Stimulated activated naive CD8-positive, alpha-beta T cell treated with anti-CD3 and anti-CD28 coated beads, Interleukin-15, Interleukin-2, amounts not matched to agents 100 ng/mL and 50 ng/mL, for 24 hours (primary cell): ENCODE measurements around the gene TRIM8.

Source experiments
- H3K27ac Mint-ChIP-seq: one replicate; pipeline ENCODE4 v1.8.0; 2021; ENCODE audit warnings: mild to moderate bottlenecking, mixed read lengths
- H3K27me3 Mint-ChIP-seq: one replicate; pipeline ENCODE4 v1.8.0; 2021; ENCODE audit warnings: mixed read lengths
- H3K36me3 Mint-ChIP-seq: one replicate; pipeline ENCODE4 v1.8.0; 2021; ENCODE audit warnings: low read depth, mixed read lengths
- H3K4me1 Mint-ChIP-seq: one replicate; pipeline ENCODE4 v1.8.0; 2021; ENCODE audit warnings: low read depth, mixed read lengths
- H3K4me3 Mint-ChIP-seq: one replicate; pipeline ENCODE4 v1.8.0; 2021; ENCODE audit warnings: mild to moderate bottlenecking, mixed read lengths
- H3K9me3 Mint-ChIP-seq: one replicate; pipeline ENCODE4 v1.8.0; 2021; ENCODE audit warnings: mixed read lengths

TRIM8 gene

DNA sequence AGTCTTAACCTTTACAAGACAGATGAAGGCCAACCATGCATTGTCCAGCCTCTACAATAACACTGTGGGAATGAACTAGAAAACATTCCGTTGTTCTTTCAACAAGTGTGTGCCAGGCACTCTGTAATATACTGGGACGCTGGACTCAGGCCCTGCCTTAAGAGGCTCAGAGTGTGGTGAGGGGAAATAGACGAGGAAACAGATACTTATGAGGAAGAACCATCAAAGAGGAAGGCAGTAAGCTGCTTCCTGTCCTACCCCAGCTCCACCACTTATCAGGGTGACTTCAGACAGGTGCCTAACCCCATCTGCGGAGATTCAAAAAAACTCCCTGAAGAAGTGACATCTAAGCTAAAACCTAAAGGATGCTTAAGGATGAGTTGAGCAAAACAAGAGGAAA is 8.9 kb upstream of the TRIM8 start:
- no peaks in the 10 kb centered on the region for H3K27me3 Mint-ChIP-seq
- H3K9me3 Mint-ChIP-seq, result no peaks in the 10 kb centered on the region
- H3K4me3 Mint-ChIP-seq, result peak overlapping the region; percentile 2
- peaks cover 47% of the 10 kb centered on the region for H3K4me1 Mint-ChIP-seq
- H3K27ac Mint-ChIP-seq, result peak overlapping the region; percentile 53
- H3K36me3 Mint-ChIP-seq, result no peaks in the 10 kb centered on the region

DNA sequence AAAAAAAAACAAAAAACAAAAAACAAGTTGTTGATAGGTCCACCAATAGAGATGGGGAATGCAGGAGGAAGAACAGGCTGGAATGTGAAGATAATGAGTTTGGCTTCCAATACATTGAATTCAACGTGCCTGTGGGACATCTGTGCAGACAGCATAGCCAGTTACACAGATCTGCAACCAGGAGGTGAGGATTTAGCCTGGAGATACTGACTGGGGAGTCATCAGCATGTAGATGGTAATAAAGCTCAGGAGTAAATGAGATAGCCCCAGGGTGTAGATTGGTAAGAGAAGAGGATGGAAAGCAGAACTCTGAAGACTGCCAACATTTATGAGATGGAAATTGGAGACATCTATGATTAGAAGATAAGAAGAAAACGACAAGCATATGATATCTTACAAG is 4.7 kb upstream of the TRIM8 start:
- Mint-ChIP-seq H3K9me3 (no peaks in the 10 kb centered on the region), H3K27ac (peak overlapping the region; percentile 21), H3K4me3 (no peak overlapping the region), H3K27me3 (no peaks in the 10 kb centered on the region), H3K36me3 (no peaks in the 10 kb centered on the region), H3K4me1 (peaks cover 22% of the 10 kb centered on the region)

DNA sequence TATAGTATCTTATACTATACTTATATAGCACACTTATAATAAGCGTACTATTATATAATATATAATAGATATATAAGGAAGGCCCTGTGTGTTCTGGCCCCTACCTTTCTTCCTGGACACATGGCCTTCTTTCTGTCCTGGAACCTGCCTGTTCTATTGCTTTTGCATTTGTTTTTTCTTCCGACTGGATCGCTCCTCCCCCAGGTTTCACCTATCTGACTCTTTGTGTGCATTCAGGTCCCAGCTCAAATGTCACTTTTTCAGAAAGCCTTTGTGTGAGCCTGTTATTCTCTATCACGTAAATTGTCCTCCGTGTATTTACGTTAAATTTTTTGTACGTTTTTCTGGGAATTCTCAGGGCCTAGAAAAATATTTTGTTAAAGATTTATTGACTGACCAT is 2.9 kb upstream of the TRIM8 start:
- Mint-ChIP-seq H3K27ac (peak overlapping the region; percentile 90), H3K36me3 (peaks cover 3% of the 10 kb centered on the region), H3K4me3 (peak overlapping the region; percentile 87), H3K4me1 (peaks cover 12% of the 10 kb centered on the region), H3K27me3 (no peaks in the 10 kb centered on the region), H3K9me3 (no peaks in the 10 kb centered on the region)

DNA sequence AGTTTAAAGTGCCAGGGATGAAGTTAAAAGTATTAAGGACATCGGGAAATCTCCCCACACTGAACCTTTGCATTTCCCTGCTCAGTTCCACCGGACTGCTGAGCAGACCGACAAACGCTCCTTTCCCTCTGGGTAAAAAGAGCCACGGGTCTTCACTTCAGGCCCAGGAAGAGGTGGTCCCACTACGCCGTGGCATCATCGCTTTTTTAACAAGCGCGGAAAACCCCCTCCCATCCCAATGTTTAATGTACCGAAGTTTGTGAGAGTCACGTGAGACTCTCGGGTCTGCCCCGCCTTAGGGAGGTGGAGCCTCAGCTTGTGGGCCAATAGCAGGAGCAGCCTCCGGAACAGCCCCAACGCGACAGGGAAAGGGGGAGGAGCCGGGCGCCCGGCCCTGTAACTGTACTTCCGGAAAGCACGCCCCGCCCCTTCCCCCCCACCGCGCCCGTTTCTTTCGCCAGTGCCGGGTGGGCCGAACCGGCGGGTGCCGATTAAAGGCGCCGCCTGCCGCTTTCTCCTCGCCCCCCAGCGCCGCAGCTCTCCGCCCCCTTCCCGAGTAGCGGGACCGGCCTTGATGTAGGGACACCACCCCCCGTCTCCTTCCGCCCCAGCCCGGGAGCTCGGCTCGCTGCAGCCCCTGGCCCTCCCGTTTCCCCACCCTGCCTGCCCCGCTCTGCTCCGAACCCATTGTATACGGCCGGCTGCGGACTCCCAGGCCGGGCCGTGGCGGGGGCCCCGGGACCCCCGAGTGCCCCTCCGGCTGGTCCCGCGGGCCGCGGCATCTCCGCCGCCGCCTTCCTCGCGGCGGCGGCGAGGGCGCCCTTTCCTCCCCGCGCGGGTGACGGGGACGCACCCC is 2.2 kb upstream of the TRIM8 start:
- no peaks in the 10 kb centered on the region for H3K27me3 Mint-ChIP-seq
- H3K27ac Mint-ChIP-seq, result peak overlapping the region; percentile 90
- peak overlapping the region; percentile 88 for H3K4me3 Mint-ChIP-seq
- H3K9me3 Mint-ChIP-seq, result no peaks in the 10 kb centered on the region
- H3K36me3 Mint-ChIP-seq, result peaks cover 8% of the 10 kb centered on the region
- H3K4me1 Mint-ChIP-seq, result peaks cover 19% of the 10 kb centered on the region

DNA sequence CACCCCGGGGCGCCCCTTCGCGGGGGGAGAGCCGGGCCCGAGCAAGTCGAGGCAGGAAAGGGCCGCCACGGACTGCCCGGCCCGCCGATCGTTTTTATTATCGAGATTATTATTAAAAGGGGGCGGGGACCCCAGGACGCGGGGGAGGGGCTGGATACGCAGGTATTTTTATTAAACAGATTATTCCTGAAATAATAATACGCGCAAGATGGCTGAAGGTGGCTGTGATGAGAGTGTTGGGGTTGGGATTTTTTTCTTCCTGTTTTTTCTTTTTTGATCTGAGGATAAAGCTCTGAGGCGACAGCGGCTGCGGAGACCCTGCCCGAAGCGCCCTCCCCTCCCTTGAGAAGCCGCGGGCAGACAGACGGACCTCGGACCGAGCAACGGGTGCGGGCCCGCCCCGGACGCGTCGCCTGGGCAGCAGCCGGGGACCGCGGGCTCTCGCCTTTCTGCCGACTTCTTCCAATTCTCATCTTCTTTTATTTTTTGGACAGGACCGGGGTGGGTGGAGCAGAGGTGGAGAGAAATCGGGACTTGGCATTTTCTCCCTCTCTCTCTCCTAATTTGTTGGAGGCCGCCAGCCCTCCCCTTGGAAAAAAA is 1.4 kb upstream of the TRIM8 start:
- Mint-ChIP-seq H3K4me3 (peak overlapping the region; percentile 88), H3K27ac (peak overlapping the region; percentile 89), H3K4me1 (peaks cover 26% of the 10 kb centered on the region), H3K27me3 (no peaks in the 10 kb centered on the region), H3K9me3 (no peaks in the 10 kb centered on the region), H3K36me3 (peaks cover 8% of the 10 kb centered on the region)

DNA sequence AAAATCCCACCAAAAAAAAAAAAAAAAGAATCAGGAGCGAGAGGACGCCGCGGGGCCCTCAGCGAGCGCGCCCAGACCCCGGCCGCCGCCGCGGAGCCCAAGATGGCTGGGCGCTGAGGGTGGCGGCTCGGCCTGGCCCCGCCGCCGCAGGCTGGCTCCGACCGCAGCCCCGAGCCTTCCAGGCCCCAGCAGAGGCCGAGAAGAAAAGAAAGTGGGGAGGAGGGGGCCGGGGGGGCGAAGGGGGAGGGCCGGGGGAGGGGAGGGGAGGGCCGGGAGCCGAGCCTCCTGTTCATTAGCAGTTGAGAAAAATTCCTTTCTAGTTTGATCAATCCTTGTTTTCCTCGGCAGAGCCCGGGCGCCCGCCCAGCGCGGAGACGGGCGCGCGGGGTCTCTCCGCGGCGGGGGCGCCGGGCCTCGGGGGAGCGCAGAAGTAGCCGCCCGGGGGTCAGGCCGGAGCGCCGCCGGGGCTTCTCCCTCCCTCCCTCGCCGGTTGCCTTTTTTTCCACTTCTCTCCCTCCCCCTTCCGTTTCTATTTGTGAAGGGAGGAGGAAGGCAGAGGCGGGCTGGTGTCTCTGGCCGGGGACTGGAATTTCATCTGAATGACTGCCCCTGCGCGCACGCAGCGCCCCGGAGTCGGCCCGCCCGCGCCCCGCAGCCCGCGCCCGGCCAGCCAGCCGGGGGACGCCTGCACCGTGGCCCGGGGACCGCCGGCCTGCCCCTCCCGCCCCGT is 778 bp upstream of the TRIM8 start:
- H3K36me3 Mint-ChIP-seq, result peaks cover 8% of the 10 kb centered on the region
- peak overlapping the region; percentile 88 for H3K4me3 Mint-ChIP-seq
- H3K27ac Mint-ChIP-seq, result peak overlapping the region; percentile 89
- no peaks in the 10 kb centered on the region for H3K9me3 Mint-ChIP-seq
- H3K27me3 Mint-ChIP-seq, result no peaks in the 10 kb centered on the region
- H3K4me1 Mint-ChIP-seq, result peaks cover 33% of the 10 kb centered on the region

DNA sequence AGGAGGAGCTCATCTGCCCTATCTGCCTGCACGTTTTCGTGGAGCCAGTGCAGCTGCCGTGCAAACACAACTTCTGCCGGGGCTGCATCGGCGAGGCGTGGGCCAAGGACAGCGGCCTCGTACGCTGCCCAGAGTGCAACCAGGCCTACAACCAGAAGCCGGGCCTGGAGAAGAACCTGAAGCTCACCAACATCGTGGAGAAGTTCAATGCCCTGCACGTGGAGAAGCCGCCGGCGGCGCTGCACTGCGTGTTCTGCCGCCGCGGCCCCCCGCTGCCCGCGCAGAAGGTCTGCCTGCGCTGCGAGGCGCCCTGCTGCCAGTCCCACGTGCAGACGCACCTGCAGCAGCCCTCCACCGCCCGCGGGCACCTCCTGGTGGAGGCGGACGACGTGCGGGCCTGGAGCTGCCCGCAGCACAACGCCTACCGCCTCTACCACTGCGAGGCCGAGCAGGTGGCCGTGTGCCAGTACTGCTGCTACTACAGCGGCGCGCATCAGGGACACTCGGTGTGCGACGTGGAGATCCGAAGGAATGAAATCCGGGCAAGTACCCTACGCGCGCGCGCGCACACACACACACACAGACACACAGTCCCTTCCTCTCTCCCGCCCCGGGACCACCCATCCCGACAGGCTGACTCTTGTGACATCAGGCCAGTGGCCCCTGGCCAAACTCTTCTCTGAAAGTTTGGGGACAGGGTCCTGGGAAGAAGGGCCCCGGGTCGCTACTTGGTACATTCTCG is 538 bp downstream of the TRIM8 start:
- H3K27me3 Mint-ChIP-seq, result no peaks in the 10 kb centered on the region
- H3K4me1 Mint-ChIP-seq, result peaks cover 41% of the 10 kb centered on the region

DNA sequence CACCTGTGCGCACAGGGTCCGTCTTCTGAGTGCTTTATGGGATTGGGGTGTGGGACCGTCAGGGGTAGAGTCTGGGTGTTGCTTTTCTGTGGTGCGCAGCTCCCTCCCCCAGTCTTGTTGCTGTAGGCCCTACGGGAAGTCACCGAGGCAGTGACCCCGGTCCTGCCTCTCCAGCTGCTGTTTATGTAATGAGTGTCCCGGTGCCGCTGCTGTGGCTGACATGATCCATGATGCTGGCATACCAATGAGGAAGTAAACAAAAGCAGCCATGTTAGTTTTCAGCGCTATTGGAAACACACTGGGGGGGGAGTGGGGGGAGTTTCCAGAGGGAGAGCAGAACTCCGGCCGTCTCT is 1.1 kb downstream of the TRIM8 start:
- Mint-ChIP-seq H3K36me3 (peaks cover 8% of the 10 kb centered on the region), H3K27me3 (no peaks in the 10 kb centered on the region), H3K27ac (peak overlapping the region; percentile 84), H3K4me3 (peak overlapping the region; percentile 98), H3K9me3 (no peaks in the 10 kb centered on the region), H3K4me1 (peaks cover 45% of the 10 kb centered on the region)

More for the DNA sequence above, 538 bp downstream of the TRIM8 start:
- peak overlapping the region; percentile 84 for H3K27ac Mint-ChIP-seq
- peaks cover 8% of the 10 kb centered on the region for H3K36me3 Mint-ChIP-seq
- peak overlapping the region; percentile 98 for H3K4me3 Mint-ChIP-seq
- no peaks in the 10 kb centered on the region for H3K9me3 Mint-ChIP-seq

DNA sequence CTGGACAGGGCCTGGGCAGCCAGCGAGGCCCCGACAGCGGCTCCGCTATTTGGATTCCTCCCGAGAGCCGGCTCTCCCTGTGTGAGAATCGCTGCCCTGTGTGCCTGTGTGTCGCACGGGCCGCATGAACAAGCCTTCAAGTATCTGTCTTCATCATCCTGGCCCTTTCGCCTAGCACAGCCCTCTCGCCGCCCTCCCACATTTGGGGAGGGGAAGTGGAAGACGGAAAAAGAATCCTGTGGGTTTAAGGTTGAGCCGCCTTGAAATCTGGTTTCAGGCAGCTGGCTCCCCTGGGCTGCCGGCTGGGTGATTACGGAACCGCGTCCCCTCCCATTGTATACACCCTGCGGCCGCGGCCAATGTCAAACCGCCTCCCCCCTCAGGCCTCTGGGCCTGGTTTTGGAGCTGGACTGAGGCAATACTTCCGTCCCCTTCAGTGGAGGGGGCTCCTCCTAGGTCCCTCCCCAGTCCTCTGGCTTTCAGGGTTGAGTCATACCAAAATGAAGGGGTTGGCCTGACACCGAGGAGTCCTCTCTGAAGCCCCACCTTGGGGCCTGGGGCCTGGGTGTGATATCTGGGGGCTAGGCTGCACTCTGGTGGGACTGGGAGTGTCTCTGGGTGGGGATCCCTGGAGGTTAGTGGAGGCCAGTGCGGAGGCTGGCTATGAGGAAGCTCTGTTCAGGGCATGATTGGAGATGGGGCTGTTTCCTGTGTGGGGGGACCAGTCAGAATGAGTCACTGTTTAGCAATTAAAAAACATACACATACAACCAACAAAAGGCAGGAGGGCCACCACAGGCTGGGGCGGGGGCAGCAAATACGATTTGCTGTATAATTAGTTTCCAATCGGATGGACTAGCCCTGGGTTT is 1.7 kb downstream of the TRIM8 start:
- Mint-ChIP-seq H3K27me3 (no peaks in the 10 kb centered on the region), H3K27ac (peak overlapping the region; percentile 84), H3K36me3 (peaks cover 8% of the 10 kb centered on the region), H3K4me3 (peak overlapping the region; percentile 98), H3K9me3 (no peaks in the 10 kb centered on the region), H3K4me1 (peaks cover 51% of the 10 kb centered on the region)

DNA sequence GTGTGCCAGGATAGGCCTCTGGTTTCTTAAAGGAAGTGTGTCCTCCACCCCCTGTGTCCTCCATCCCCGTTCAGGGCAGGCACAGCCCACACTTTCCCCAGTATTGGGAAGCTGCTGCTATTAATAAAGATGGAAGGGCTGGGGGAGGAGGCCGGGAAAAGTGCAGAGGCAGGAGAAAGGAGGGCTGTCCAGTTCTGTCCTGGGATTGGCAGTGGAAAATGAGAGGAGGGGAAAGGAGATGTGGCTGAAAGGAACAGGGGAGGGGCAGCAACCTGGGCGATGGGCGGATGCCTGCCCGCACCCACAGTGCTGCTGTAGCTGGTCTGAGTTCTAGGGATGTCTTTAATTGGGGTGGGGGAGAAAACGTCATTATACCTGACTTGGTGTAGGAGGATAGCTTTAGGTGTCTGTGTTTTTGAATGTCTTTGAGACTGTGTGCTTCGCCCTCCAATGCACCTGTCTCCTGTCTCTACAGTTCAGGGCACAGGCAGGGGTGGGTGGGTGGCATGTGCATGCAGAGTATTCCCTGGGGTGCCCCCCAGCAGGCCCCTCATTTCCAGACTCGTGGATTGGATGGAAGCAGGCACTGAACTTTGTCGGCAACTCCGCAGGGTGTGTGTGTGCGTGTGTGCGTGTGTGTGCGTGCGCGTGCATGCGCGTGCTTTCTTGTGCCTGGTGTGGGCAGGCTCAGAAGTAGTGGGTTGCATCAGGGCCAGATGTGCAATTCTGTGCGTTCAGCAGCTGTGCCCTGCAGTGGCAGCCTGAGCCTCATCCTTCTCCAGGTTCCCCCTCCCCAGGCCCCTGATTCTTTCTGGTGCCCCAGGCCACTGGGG is 2.5 kb downstream of the TRIM8 start:
- Mint-ChIP-seq H3K27ac (peak overlapping the region; percentile 84), H3K9me3 (no peaks in the 10 kb centered on the region), H3K4me1 (peaks cover 54% of the 10 kb centered on the region), H3K36me3 (peaks cover 8% of the 10 kb centered on the region), H3K27me3 (no peaks in the 10 kb centered on the region), H3K4me3 (peak overlapping the region; percentile 98)

DNA sequence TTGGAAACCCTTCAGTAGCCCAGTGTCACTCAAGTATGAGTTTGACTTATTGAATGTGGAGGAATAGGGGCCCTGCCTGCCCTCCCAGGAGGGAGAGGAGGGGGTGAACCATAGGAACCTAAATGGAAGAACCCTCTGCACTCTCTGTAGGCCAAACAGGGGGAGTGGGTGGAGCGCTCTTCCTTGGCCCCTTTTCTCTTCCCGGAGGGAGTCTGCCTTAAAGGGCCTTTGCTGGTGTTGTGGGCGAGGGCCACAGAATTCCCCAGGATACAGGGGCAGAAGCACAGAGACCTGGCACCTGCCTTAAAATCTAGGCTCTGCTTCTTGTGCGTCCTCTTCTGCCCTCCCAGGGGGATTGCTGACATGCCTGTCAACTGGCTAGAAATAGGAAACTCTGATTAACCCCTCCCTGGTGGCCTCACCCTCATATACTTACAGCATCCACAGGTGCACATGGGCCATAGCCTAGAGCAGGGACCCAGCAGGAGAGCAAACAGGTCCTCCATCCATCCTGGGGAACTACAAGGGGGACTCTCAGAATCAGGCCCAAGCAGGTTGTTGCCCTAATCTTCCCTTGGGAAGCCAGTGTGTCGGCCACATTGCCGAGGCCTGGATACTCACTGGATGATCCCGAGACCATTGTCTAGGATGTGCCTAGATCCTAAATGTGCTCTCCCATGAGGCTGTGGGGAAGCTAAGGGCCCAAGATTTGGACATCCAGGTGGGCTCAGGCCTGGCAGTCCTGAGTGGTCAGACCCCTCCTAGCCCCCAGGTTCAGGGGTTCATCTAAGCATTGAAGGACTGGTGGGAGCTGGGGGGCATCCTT is 3.4 kb downstream of the TRIM8 start:
- H3K27me3 Mint-ChIP-seq, result no peaks in the 10 kb centered on the region
- peaks cover 61% of the 10 kb centered on the region for H3K4me1 Mint-ChIP-seq
- peak overlapping the region; percentile 98 for H3K4me3 Mint-ChIP-seq
- H3K27ac Mint-ChIP-seq, result no peak overlapping the region
- peaks cover 15% of the 10 kb centered on the region for H3K36me3 Mint-ChIP-seq
- H3K9me3 Mint-ChIP-seq, result no peaks in the 10 kb centered on the region

DNA sequence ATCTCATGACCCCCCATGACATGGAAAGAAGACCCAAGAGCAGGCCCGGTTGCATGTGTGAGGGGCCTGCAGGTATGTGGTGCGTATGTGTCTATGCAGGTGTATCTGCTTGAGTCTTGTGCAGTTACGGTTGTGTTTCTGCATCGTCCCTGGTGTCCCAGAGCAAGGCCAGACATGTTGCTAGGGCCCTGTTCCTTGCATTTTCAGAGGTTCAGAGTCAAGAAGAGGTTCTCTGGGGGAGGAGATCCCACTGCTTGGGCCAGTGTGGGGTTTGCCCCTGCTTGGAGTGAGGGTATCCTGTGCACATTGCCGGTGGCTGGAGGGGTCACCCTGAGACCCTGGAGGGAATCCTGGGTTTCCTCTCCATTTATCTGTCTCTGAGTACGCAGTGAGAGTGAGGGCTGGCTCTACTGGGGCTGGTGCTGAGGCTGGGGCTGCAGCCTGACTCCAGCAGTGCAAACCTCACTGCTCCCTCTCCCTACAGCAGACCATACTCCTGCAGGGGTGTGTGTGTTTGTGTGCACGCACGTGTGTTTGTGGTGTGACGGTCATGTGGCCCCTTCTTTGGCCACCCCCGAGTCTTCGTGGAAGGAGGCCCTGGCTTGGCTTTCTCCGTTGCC is 4.1 kb downstream of the TRIM8 start:
- H3K27ac Mint-ChIP-seq, result peak overlapping the region; percentile 61
- H3K9me3 Mint-ChIP-seq, result no peaks in the 10 kb centered on the region
- peaks cover 20% of the 10 kb centered on the region for H3K36me3 Mint-ChIP-seq
- H3K27me3 Mint-ChIP-seq, result no peaks in the 10 kb centered on the region
- H3K4me3 Mint-ChIP-seq, result peak overlapping the region; percentile 98
- H3K4me1 Mint-ChIP-seq, result peaks cover 68% of the 10 kb centered on the region
